ENCODE results near the gene DLL3.

GRCh38 chr19:39514840-39515550 lies 16.2 kb downstream of the DLL3 start, which contains the start of gene SELENOV:
- no peak for TF ChIP-seq POLR2AphosphoS5 (IDR thresholded peaks at IDR 0.05)
- TF ChIP-seq CTCF (IDR thresholded peaks at IDR 0.05) = no peak
